GM18867 (cell line): ENCODE data around the gene FAM107B.

ENCODE experiments used
- ATAC-seq: cut with Tn5 transposase; IDR thresholded peaks from one replicate; pipeline ENCODE4 v1.9.1; 2021; ENCODE audit warnings: mild to moderate bottlenecking, moderate library complexity; ENCODE audit not compliant: unreplicated experiment

The FAM107B gene

GRCh38 chr10:14585287-14586193 lies 189.2 kb downstream of the FAM107B start:
- ATAC-seq: no peak

DNA sequence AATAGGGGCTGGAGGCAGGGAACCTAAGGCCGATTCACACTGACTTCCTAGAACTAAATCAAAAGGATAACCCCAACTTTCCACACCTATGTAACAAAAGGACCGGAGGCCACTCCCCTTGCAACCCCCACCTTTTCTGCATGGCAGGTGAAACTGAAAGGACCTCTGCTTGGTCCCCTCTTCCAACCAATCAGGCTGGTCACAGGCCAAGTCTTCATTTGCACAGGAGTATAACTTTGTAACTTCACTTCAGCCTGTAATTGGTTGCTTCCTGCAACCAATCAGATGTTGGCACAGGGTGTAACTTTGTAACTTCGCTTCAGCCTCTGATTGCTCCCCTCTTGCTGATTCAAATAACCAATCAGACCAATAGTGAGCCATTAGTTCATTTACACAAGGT lies 190.0 kb downstream of the FAM107B start:
- no peak for ATAC-seq

DNA sequence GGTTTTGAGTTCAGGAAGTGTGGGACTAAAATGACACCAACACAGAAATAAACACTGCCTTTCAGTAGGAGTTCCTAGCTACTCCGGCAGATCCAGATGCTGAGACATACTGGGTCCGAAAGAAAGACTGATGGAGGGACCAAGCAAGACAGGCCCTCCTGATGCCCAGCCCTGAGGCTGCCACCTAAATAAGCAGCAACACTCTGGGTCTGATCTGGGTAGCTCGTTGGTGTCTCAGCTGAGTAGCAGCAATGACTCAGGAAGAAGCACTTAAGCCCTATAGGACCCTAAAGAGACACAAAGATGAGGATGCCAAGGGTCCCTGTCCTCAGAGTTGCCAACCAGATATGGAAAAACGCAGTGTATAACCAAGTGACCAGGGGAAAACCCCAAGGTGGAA lies 190.7 kb downstream of the FAM107B start:
- no peak for ATAC-seq

- ATAC-seq: no peak
Measured at GRCh38 chr10:14583252-14583651, 191.4 kb downstream of the FAM107B start.

DNA sequence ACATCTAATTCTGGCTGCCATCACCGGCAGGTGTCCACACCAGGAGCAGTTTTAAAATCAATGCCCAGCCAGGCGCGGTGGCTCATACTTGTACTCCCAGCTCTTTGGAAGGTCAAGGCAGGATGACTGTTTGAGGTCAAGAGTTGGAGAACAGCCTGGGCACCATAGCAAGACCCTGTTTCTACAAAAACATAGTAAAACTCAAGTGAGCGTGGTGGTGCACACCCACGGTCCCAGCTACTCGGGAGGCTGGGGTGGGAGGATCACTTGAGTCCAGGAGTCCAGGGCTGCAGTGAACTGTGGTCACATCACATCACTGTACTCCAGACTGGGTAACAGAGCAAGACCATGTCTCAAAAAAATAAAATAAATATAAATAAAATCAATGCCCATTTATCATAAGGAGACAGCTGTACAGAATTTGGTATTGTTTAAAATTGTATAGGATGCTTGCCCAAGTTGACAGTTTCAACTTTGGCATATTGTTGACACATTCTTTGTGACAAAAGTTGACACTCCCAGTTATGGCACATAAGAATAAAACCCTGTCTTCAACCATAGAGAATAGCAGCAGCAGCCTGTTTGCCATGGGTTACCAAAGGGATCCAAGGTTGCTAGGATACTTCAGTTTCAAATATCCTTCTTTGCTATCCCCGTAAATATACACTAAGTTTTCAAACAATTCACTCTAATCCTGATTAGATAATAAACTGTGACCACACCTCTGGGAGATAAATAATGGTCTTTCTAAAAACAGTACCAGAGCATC lies 193.0 kb downstream of the FAM107B start:
- ATAC-seq: no peak

DNA sequence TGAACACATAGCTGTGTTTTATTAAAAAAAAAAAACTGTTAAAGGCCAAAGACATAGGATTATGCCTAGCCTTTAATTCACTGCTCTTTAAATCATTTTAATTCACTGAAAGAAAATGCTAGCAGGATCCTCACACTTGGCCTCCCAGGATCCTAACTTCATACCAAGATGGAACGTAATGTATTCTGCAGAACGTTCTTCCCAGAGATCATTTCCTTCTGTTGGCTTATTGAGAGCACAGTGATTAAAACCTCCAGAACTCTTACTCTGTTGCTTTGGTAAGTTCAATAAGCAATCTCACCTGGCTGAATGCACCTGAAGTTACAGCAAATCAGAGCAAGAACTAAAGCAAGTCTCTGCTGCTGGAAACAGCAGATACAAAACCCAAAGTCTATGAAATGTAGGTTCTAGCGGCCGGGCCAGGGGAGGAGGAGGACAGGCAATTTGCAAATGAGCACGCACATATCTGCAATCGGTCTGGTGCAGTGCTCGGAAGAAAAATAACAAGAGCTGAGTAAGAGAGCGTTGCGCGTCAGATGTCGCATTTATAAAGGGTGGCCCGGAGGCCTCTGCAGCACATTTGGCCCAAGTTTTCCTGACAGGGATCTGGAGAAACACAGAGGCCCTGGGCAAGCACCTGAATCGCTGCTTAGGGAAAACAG lies 193.9 kb downstream of the FAM107B start:
- no peak for ATAC-seq

DNA sequence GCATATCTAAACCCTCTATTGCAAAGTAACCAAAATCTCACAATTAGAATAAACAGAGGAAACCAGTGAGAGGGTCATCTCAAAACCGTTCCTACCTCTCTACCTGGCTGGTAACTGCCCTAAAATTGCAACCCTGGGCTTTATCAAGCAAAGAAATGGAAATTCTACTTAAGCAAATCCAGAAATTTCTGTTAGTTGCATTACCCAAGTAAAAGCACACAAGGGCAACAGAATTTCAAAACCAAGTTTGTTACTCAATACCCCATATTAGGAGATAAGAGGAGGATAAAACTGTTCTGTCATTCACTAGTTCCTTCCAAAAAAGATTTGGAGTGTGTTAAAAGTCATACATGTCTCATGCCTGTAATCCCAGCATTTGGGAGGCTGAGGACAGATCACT lies 195.3 kb downstream of the FAM107B start:
- ATAC-seq: no peak

DNA sequence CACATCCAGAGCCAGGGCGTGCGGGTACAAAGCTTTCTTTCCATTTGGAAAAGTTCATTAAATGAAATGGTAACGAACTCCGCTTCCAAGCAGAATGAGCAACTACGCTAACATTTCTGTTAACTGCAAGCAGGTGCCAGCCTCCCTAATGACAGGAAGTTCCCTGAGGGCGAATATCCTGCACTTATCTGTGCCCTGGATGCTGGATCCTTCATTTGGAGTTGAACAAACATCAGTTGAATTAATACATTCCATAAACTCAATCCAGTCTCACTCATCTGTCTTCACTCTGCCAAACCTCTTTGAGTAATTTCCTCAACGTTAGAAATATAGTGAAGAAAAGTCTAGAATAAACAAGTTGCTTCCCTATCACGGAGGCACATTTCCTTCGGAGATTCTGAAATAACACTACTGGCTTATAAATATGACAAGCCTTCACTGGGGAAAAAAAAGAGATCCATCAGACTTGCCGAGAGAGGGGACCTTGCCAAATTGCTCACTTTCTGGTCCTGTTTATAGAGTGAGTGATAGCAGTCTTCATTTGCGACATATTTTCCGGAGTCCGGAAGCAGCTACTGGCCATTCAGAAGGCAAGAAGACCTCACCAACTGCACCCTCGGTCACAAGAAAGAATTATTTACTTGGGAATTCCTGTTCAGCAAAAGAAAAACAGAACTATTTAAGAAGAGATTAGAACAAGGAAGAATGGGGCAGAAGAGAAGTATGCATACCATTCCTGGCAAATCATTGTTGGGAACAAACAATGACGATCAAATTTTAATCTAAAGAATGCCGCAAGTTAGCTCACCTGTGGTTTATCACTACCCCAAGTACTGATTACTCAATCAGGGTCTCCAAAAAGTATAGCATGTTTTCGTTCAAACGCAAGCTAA lies 196.4 kb downstream of the FAM107B start:
- ATAC-seq: no peak

- no peak for ATAC-seq
Measured at GRCh38 chr10:14574885-14575284, 199.8 kb downstream of the FAM107B start.

GRCh38 chr10:14574291-14574690 lies 200.4 kb downstream of the FAM107B start:
- no peak for ATAC-seq

GRCh38 chr10:14573666-14574261 lies 200.9 kb downstream of the FAM107B start:
- no peak for ATAC-seq

DNA sequence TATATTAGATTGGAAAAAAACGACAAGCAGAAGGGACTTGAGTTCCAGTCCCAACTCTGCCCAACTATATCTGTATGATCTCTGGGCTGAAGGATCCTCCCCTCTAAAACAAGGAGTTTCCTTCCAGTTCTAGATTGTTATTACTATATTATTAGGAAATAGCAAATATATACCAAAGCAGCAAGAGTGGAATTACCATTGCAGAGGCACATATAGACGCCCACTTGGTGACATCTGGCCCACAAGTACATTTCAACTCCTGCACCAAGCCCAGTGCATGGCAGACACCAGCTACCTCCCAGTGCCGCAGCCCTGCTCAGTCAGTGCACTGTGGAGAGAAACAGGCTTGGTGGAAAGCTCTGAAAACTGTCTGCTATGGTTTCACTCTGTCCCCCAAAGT lies 201.9 kb downstream of the FAM107B start:
- ATAC-seq: no peak

DNA sequence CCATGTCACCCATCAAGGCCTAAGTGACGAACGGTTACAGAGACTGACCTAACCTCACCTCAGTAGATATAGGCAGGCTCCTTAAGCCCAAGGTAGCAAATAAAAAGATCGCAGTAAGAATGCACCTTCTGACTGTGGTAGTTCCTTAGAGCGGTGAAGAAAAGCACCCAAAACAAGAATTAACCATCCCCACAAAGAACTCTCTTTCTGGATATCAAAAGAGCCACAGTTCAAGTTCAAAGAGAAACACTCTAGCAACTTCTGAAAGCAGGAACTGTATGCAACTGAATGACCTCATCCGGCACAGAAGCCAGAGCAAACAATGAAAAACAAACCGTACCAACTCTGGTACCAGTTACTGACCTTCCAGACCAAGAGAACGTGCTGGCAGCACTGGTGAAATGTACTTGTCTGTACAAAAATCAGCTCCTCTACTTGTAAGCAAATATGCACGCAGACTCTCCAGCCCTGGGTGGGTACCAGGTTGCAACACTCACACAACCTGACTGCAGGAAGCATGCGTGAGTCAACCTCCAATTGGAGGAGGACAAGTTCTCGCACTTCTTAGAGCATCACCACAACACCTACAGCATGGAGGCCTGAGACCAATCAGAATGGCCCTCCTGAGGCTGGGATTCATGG lies 202.7 kb downstream of the FAM107B start:
- ATAC-seq: no peak

- ATAC-seq: no peak
Measured at GRCh38 chr10:14570800-14571199, 203.9 kb downstream of the FAM107B start.

- ATAC-seq: no peak
Measured at GRCh38 chr10:14569274-14570060, 205.2 kb downstream of the FAM107B start.

DNA sequence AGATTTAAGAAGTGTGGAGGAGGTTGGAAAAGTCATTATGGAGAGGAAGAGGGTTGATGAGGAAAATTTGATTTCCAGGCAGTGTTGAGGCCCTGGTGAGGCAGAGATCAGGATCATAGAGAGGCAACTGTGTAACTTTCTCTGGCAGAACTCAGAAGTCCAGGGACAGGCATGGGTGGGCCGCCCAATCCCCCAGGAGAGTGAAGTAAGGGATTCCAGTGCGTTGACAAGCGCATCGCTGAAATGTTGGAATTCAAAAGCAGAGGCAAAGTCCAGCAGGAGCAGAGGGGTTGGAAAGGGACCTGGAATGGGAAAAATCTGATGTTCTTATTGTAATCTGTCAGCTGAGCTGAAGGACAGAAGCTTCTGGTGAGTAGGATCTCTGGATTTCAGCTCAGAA lies 207.3 kb downstream of the FAM107B start:
- no peak for ATAC-seq

GRCh38 chr10:14566498-14566897 lies 208.2 kb downstream of the FAM107B start:
- ATAC-seq: no peak

DNA sequence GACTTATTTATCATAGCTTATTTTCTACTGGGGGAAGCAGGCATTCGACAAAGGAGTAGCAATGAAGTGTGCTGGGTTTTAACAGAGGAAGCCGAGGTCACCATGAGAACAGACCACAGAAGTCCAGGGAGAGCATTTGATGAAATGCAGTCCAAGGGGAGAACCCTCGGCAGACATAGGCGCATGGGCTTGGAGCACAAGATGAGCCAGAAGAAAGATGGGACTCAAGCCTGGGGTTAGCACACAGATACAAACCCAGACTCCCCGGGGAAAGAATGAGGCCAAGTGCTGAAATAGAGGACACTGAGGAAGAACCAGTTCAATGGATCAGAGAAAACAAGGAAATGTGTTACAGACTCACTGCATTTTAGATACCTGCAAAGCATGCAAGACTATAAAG lies 209.5 kb downstream of the FAM107B start:
- ATAC-seq: no peak

DNA sequence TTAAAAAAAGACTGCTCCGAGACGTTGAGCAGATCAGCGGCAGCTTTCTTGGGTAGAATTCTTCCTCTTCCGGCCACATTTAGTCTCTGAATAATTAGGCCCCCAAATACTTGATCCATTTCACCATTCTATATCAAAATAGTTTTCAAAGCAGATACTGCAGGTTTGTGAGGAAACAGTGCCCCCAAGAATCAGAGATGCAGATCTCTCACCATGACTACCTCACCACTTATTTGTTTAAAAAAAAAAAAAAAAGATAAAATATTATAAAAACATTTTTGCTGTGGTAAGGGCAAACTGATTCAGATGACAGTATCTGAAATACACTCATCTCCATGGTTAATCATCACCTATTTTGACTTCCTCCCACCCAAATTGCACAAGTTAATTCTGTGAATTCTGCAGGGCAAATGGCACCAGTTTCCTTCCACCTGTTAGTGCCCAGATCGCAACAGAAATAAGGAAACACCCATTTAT lies 210.4 kb downstream of the FAM107B start:
- no peak for ATAC-seq
